SK-N-MC (cell line): Measurements from ENCODE around the gene LRMDA.

Source experiments
- EZH2 ChIP-seq: fragments of 200-600 bp; sonication (generic); IDR thresholded peaks from one replicate; pipeline ENCODE4 v1.6.1; 2017; ENCODE audit warnings: antibody characterized with exemption
- FOXP2 ChIP-seq: optimal IDR thresholded peaks from 2 replicates; pipeline ENCODE3; 2011; ENCODE audit warnings: mild to moderate bottlenecking, moderate library complexity; ENCODE audit not compliant: insufficient read depth; ENCODE audit errors: extremely low read length, control extremely low read depth
- POLR2AphosphoS5 ChIP-seq: IDR thresholded peaks from 2 replicates; pipeline ENCODE4 v1.6.1; 2012; ENCODE audit warnings: mild to moderate bottlenecking, low read depth, low read length, borderline replicate concordance

DNA sequence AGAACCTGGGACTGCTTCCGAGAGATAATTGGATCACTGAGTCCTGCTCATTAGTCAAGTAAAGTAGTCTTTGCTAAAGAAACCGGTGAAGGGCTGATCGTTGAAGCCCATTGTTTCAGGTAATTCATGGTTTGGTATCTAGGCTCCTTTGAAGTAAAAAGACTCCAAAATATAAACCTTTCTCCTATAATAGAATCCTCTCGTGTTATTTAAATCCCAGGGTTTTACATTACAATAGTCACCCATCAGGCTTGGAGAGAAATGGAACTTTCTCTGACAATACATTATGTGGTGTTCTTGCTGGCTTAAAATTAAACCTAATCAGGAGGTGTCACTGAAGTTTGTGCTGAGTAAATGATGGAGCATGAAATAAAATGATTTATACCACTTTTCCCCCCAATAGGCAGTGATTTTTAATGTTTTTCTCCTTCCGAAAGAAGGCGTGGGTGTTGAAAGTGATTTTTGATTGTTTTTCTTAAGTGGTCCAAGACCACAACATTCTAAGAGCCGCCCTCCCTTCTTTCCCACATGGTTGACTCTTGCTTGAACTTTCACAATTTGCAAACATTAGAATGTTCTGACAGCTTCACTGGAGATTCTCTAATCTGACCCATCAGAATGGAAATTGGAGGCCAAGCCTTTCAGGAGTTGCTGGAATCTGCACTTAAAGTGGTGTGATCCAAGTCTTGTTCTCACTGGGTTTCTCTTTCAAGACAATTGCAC, 44.2 kb downstream of the LRMDA start:
- no peak for TF ChIP-seq POLR2AphosphoS5
- no peak for TF ChIP-seq EZH2
- TF ChIP-seq FOXP2: no peak
